Fibroblast of lung (primary cell): ENCODE data around the gene TMEM131. TPM values are rescaled to one million over a fixed set of nuclear protein-coding genes. Genes with fewer than 3 reads are reported as not detected.

Experiments
- DNase-seq, 2 donors: peaks; one replicate each; pipeline versions ENCODE4 v3.0.0 to v3.0.0-alpha.2; 2010; ENCODE audit warnings: low read depth in 2 of 2
- H2AFZ ChIP-seq: 2 replicates; pipeline ENCODE4 v1.5.1; 2012; ENCODE audit warnings: low read length, control low read depth, inconsistent platforms
- H3K27ac ChIP-seq: 2 replicates; pipeline ENCODE4 v1.5.1; 2011; ENCODE audit warnings: low read length, control low read depth; ENCODE audit not compliant: insufficient read depth
- H3K27me3 ChIP-seq: 2 replicates; pipeline ENCODE4 v1.5.1; 2011; ENCODE audit warnings: mild to moderate bottlenecking, low read length; ENCODE audit not compliant: control insufficient read depth, insufficient read depth
- H3K36me3 ChIP-seq: 2 replicates; pipeline ENCODE4 v1.5.1; 2011; ENCODE audit warnings: low read length; ENCODE audit not compliant: control insufficient read depth, insufficient read depth
- H3K4me1 ChIP-seq: 2 replicates; pipeline ENCODE4 v1.5.1; 2011; ENCODE audit warnings: low read length; ENCODE audit not compliant: control insufficient read depth, insufficient read depth; ENCODE audit errors: extremely low read depth
- H3K4me2 ChIP-seq: 2 replicates; pipeline ENCODE4 v1.5.1; 2011; ENCODE audit warnings: low read length, control low read depth; ENCODE audit not compliant: insufficient read depth; ENCODE audit errors: extremely low read depth
- H3K4me3 ChIP-seq, 4 experiments: fragments of 200-600 bp in 1 of 4; sonication (generic) in 1 of 4; replicated peaks in 1 of 4; 2 replicates each; pipeline ENCODE4 v1.5.1; 2011 to 2016; ENCODE audit warnings: low read length in 4 of 4, low read depth in 3 of 4, mild to moderate bottlenecking in 3 of 4, control low read depth in 2 of 4, inconsistent platforms in 1 of 4, mixed read lengths in 1 of 4; ENCODE audit not compliant: insufficient read depth in 1 of 4; ENCODE audit errors: control extremely low read depth in 1 of 4
- H3K79me2 ChIP-seq: 2 replicates; pipeline ENCODE4 v1.5.1; 2012; ENCODE audit warnings: mild to moderate bottlenecking, low read length, inconsistent platforms; ENCODE audit not compliant: control insufficient read depth, insufficient read depth
- H3K9ac ChIP-seq: 2 replicates; pipeline ENCODE4 v1.5.1; 2011; ENCODE audit warnings: mild to moderate bottlenecking, low read length, control low read depth; ENCODE audit not compliant: insufficient read depth
- H3K9me3 ChIP-seq: 2 replicates; pipeline ENCODE4 v1.5.1; 2012; ENCODE audit warnings: low read depth, low read length; ENCODE audit not compliant: control insufficient read depth, insufficient read depth
- H4K20me1 ChIP-seq: 2 replicates; pipeline ENCODE4 v1.5.1; 2011; ENCODE audit warnings: low read length; ENCODE audit not compliant: control insufficient read depth, insufficient read depth; ENCODE audit errors: extremely low read depth
- EZH2 ChIP-seq: IDR thresholded peaks from 2 replicates; pipeline ENCODE4 v1.5.1; 2012; ENCODE audit warnings: low read length, control low read depth, mild to moderate bottlenecking; ENCODE audit errors: missing control alignments
- polyA plus RNA-seq, 2 donors: library from polyadenylated mRNA; depleted of rRNA in 1 of 2; stranded (reverse) in 1 of 2; unstranded in 1 of 2; fragments of >200 nt; gene quantifications; 2 replicates each; pipeline ENCODE4 v1.2.1, GENCODE V29; 2011 to 2012; ENCODE audit warnings: missing spikeins in 1 of 2
- total RNA-seq: library from RNA; depleted of rRNA; stranded (reverse); fragments of >200 nt; gene quantifications from 2 replicates; pipeline ENCODE4 v1.2.1, GENCODE V29; 2014
- TF ChIP-seq, protein P1 (sequence below), 2 donors: IDR thresholded peaks in 1 of 2; conservative IDR thresholded peaks in 1 of 2; 1 replicate in 1 of 2; 2 replicates in 1 of 2; pipeline ENCODE4 v1.5.1; 2011 to 2012; ENCODE audit warnings: low read length in 2 of 2, control low read depth in 1 of 2, inconsistent platforms in 1 of 2, low read depth in 1 of 2, mild to moderate bottlenecking in 1 of 2

The TMEM131 gene
- total and polyA plus RNA-seq, 2 donors (not counting 1 experiment from before 2014, with no cell fraction given): 18.1 to 32.4 TPM

- H3K4me1 ChIP-seq: no peaks in the 10 kb centered on the region
- no peak overlapping the region for H3K4me3 ChIP-seq
- H3K9me3 ChIP-seq: no peaks in the 10 kb centered on the region
- H2AFZ ChIP-seq: no peak overlapping the region
- no peak overlapping the region for H3K27ac ChIP-seq
- no peaks in the 10 kb centered on the region for H3K36me3 ChIP-seq
- no peak for DNase-seq
- no peak overlapping the region for H3K4me2 ChIP-seq
- TF ChIP-seq EZH2: no peak
- TF ChIP-seq, protein P1, sequence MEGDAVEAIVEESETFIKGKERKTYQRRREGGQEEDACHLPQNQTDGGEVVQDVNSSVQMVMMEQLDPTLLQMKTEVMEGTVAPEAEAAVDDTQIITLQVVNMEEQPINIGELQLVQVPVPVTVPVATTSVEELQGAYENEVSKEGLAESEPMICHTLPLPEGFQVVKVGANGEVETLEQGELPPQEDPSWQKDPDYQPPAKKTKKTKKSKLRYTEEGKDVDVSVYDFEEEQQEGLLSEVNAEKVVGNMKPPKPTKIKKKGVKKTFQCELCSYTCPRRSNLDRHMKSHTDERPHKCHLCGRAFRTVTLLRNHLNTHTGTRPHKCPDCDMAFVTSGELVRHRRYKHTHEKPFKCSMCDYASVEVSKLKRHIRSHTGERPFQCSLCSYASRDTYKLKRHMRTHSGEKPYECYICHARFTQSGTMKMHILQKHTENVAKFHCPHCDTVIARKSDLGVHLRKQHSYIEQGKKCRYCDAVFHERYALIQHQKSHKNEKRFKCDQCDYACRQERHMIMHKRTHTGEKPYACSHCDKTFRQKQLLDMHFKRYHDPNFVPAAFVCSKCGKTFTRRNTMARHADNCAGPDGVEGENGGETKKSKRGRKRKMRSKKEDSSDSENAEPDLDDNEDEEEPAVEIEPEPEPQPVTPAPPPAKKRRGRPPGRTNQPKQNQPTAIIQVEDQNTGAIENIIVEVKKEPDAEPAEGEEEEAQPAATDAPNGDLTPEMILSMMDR (conservative IDR thresholded peaks at IDR 0.05 in 1 of 2, IDR thresholded peaks at IDR 0.05 in 1 of 2; ENCODE audit: low read depth in 1 of 2, low read length in 2 of 2): no peak
- no peak overlapping the region for H3K9ac ChIP-seq
- H3K79me2 ChIP-seq: peaks cover 19% of the 10 kb centered on the region
- no peaks in the 10 kb centered on the region for H3K27me3 ChIP-seq
- no peaks in the 10 kb centered on the region for H4K20me1 ChIP-seq
Observed at GRCh38 chr2:97926946-97927345, 68.8 kb downstream of the TMEM131 start.

DNA sequence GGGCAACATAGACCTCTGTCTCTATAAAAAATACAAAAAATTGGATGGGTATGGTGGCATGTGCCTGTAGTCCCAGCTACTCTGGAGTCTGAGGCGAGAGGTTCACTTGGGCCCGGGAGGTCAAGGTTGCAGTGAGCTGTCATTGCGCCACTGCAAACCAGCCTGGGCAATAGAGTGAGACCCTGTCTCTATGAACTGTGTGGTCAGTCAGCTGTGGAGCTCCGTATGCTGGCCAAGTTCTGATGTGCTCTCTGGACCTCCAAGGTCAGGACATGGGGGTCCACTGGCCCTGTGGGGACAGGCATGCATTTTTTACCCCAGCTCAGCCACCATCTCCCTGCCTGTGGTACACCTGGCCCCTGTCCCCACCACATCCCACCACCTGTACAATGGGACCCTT lies 71.6 kb downstream of the TMEM131 start:
- no peaks in the 10 kb centered on the region for H3K36me3 ChIP-seq
- TF ChIP-seq EZH2: no peak
- TF ChIP-seq, protein P1 (conservative IDR thresholded peaks at IDR 0.05 in 1 of 2, IDR thresholded peaks at IDR 0.05 in 1 of 2; ENCODE audit: low read depth in 1 of 2, low read length in 2 of 2): no peak
- no peak overlapping the region for H3K4me2 ChIP-seq
- H2AFZ ChIP-seq: no peak overlapping the region
- H3K9me3 ChIP-seq: no peaks in the 10 kb centered on the region
- no peak overlapping the region for H3K27ac ChIP-seq
- no peaks in the 10 kb centered on the region for H3K4me1 ChIP-seq
- H4K20me1 ChIP-seq: no peaks in the 10 kb centered on the region
- DNase-seq: no peak
- H3K27me3 ChIP-seq: no peaks in the 10 kb centered on the region
- H3K9ac ChIP-seq: no peak overlapping the region
- H3K79me2 ChIP-seq: peaks cover 11% of the 10 kb centered on the region
- no peak overlapping the region for H3K4me3 ChIP-seq

DNA sequence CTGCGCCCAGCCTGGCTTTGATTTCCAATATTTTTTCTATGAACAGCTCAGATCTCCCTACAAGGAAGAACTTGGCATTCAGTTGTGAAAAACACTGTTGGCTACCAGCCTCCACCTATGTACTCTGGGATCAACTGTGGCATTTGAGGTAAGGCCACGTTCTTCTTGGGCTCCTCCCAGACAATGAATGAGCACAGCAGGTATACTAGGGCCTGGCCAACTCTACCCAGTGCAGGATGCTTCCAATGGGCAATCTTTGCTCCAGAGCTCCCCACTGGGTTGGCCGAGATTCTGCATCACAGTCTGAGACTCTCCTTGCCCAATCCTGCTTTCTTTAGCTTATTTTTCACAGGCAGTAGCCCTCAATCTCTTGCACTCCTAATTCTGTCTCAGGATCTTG lies 75.9 kb downstream of the TMEM131 start:
- no peak overlapping the region for H3K9ac ChIP-seq
- H4K20me1 ChIP-seq: no peaks in the 10 kb centered on the region
- no peaks in the 10 kb centered on the region for H3K36me3 ChIP-seq
- no peak for DNase-seq
- no peak overlapping the region for H3K4me2 ChIP-seq
- no peak overlapping the region for H3K27ac ChIP-seq
- H3K9me3 ChIP-seq: no peaks in the 10 kb centered on the region
- H3K79me2 ChIP-seq: peaks cover 4% of the 10 kb centered on the region
- H3K4me1 ChIP-seq: no peaks in the 10 kb centered on the region
- no peaks in the 10 kb centered on the region for H3K27me3 ChIP-seq
- H3K4me3 ChIP-seq: no peak overlapping the region
- H2AFZ ChIP-seq: no peak overlapping the region
- TF ChIP-seq EZH2: no peak
- TF ChIP-seq, protein P1 (conservative IDR thresholded peaks at IDR 0.05 in 1 of 2, IDR thresholded peaks at IDR 0.05 in 1 of 2; ENCODE audit: low read depth in 1 of 2, low read length in 2 of 2): no peak
